Measurements from ENCODE around the gene IL17B. TPM values are rescaled to one million over a fixed set of nuclear protein-coding genes. Genes with fewer than 3 reads are reported as not detected.

Gene IL17B
- total RNA-seq, 1 experiment from 2014 or later: not detected

DNA sequence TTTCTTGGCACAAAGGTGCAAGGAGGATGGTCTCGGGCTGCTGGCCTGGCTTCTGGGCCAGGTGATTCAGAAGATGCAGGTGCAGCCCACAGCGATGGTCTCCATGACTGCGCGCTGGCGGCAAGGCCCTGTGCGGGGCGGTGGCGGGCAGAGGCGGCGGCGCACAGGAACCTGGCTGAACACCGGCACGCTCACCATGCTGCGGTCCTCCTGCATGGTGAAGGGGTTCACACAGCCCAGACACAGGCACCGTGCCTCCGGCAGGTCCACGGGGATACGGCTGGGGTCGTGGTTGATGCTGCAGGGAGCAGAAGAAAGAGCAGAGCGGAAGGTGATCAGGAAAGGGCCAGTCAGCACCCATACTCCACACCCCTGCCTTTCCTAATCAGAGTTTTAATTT lies 4.8 kb downstream of the IL17B start:
- Mint-ChIP-seq H3K9me3 (0 out of 2 replicates have a peak, but pooled peaks cover 4% of the 10 kb centered on the region), H3K27ac (no peak overlapping the region), H3K27me3 (ENCODE audit: low read depth) (no peaks in the 10 kb centered on the region), H3K36me3 (no peaks in the 10 kb centered on the region), H3K4me3 (no peak overlapping the region), H3K4me1 (peaks cover 4% of the 10 kb centered on the region; the same call in 1 of the 2 replicates)
- TF ChIP-seq, protein P1, sequence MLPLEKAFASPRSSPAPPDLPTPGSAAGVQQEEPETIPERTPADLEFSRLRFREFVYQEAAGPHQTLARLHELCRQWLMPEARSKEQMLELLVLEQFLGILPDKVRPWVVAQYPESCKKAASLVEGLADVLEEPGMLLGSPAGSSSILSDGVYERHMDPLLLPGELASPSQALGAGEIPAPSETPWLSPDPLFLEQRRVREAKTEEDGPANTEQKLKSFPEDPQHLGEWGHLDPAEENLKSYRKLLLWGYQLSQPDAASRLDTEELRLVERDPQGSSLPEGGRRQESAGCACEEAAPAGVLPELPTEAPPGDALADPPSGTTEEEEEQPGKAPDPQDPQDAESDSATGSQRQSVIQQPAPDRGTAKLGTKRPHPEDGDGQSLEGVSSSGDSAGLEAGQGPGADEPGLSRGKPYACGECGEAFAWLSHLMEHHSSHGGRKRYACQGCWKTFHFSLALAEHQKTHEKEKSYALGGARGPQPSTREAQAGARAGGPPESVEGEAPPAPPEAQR (CRISPR knock-in tag; IDR thresholded peaks at IDR 0.05): no peak
- TF ChIP-seq IRF2 (CRISPR knock-in tag; IDR thresholded peaks at IDR 0.05; ENCODE audit: borderline replicate concordance, low read depth) (no peak), E2F4 (CRISPR knock-in tag; IDR thresholded peaks at IDR 0.05; ENCODE audit: borderline replicate concordance, low read depth) (no peak), MLX (CRISPR knock-in tag; IDR thresholded peaks at IDR 0.05) (no peak), FOXP1 (CRISPR knock-in tag; IDR thresholded peaks at IDR 0.05; ENCODE audit: borderline replicate concordance) (no peak)
- CTCF ChIA-PET: interaction anchor here (1.0 to 1.4 kb wide), 2 partner anchors 7 to 60 kb away, joined by 4 to 5 read pairs; no protein-coding TSS in a partner anchor
- DNase-seq (ENCODE audit: low spot score) (no peak), ATAC-seq (no peak)
- POLR2A ChIA-PET: no interaction called here

GRCh38 chr5:149372932-149373331 lies 6.2 kb downstream of the IL17B start:
- H3K9me3 Mint-ChIP-seq: 0 out of 2 replicates have a peak, but pooled peaks cover 4% of the 10 kb centered on the region
- ChIA-PET POLR2A (no interaction called here), CTCF (interaction anchor here (0.6 to 8.6 kb wide), 12 partner anchors 9 to 249 kb away, joined by 3 to 146 read pairs (median 4); partner anchors contain the start of gene PCYOX1L)
- peaks cover 6% of the 10 kb centered on the region for H3K4me1 Mint-ChIP-seq
- TF ChIP-seq NFE2L1 (CRISPR knock-in tag; IDR thresholded peaks at IDR 0.05): no peak
- TF ChIP-seq KAT7 (CRISPR knock-in tag; IDR thresholded peaks at IDR 0.05; ENCODE audit: borderline replicate concordance): no peak
- no peak for TF ChIP-seq NR1H2 (CRISPR knock-in tag; IDR thresholded peaks at IDR 0.05)
- TF ChIP-seq TCF7 (CRISPR knock-in tag; IDR thresholded peaks at IDR 0.05; ENCODE audit: low read depth): no peak
- no peak for TF ChIP-seq MLX (CRISPR knock-in tag; IDR thresholded peaks at IDR 0.05)
- TF ChIP-seq ETV6 (CRISPR knock-in tag; IDR thresholded peaks at IDR 0.05): no peak
- TF ChIP-seq ARID4B (CRISPR knock-in tag; IDR thresholded peaks at IDR 0.05; ENCODE audit: borderline replicate concordance): no peak
- no peak for TF ChIP-seq FOXP1 (CRISPR knock-in tag; IDR thresholded peaks at IDR 0.05; ENCODE audit: borderline replicate concordance)
- no peak overlapping the region for H3K27ac Mint-ChIP-seq
- H3K4me3 Mint-ChIP-seq: no peak overlapping the region
- no peaks in the 10 kb centered on the region; the same call in 1 of the 2 replicates for H3K36me3 Mint-ChIP-seq
- no peaks in the 10 kb centered on the region for H3K27me3 Mint-ChIP-seq (ENCODE audit: low read depth)
- no peak for DNase-seq (ENCODE audit: low spot score)
- ATAC-seq: no peak
